GM12872 (cell line): ENCODE results near the gene PBLD.

ENCODE experiments used
- CTCF ChIP-seq: IDR thresholded peaks from 3 replicates; pipeline ENCODE4 v1.5.1; 2011; ENCODE audit warnings: low read depth, mild to moderate bottlenecking, low read length, moderate library complexity; ENCODE audit not compliant: insufficient read depth

The PBLD gene

GRCh38 chr10:68239596-68240150 lies 93.1 kb downstream of the PBLD start:
- no peak for TF ChIP-seq CTCF

- no peak for TF ChIP-seq CTCF
These were observed 93.7 kb downstream of the PBLD start for GRCh38 chr10:68239069-68239468.

- no peak for TF ChIP-seq CTCF
These were observed 94.4 kb downstream of the PBLD start for GRCh38 chr10:68238371-68238770.

- no peak for TF ChIP-seq CTCF
These were observed 95.6 kb downstream of the PBLD start for GRCh38 chr10:68237173-68237572.

- TF ChIP-seq CTCF, result no peak
These were observed 97.1 kb downstream of the PBLD start for GRCh38 chr10:68235581-68235980.

GRCh38 chr10:68235111-68235510 lies 97.6 kb downstream of the PBLD start:
- no peak for TF ChIP-seq CTCF

- TF ChIP-seq CTCF, result no peak
These were observed 99.7 kb downstream of the PBLD start for GRCh38 chr10:68233046-68233445.
